Measurements from ENCODE around the gene SLC5A4. TPM values are rescaled to one million over a fixed set of nuclear protein-coding genes. Genes with fewer than 3 reads are reported as not detected.

SLC5A4 gene
- polyA plus RNA-seq, 1 donor (not counting 4 experiments of a cell fraction or from before 2014, with no cell fraction given): not detected

GRCh38 chr22:32202161-32202538 lies 53.0 kb downstream of the SLC5A4 start:
- Histone ChIP-seq H3K9me1 (ENCODE audit: control insufficient read depth, extremely low read depth, insufficient read depth, low read length) (no peaks in the 10 kb centered on the region), H2AFZ (ENCODE audit: control insufficient read depth, low read length) (no peak overlapping the region), H4K20me1 (ENCODE audit: control insufficient read depth, extremely low read depth, insufficient read depth, low read length) (no peaks in the 10 kb centered on the region), H3K4me2 (ENCODE audit: control insufficient read depth, extremely low read depth, insufficient read depth, low read depth, low read length) (no peak overlapping the region), H3K9ac (ENCODE audit: control insufficient read depth, extremely low read depth, insufficient read depth, low read length) (no peak overlapping the region), H3K27me3 (ENCODE audit: control insufficient read depth, extremely low read depth, insufficient read depth, low read length) (peaks cover 16% of the 10 kb centered on the region), H3K4me1 (ENCODE audit: control insufficient read depth, extremely low read depth, insufficient read depth, low read length) (no peaks in the 10 kb centered on the region), H3K27ac (ENCODE audit: control insufficient read depth, insufficient read depth, low read length) (no peak overlapping the region), H3K79me2 (ENCODE audit: control insufficient read depth, insufficient read depth, low read length) (no peaks in the 10 kb centered on the region), H3K36me3 (ENCODE audit: control insufficient read depth in 2 of 2, extremely low read depth in 1 of 2, insufficient read depth in 2 of 2, low read length in 2 of 2) (no peaks in the 10 kb centered on the region), H3K4me3 (ENCODE audit: control insufficient read depth in 2 of 3, extremely low read depth in 1 of 3, insufficient read depth in 2 of 3, low read depth in 1 of 3, low read length in 3 of 3) (no peak overlapping the region), H3K9me3 (ENCODE audit: control insufficient read depth, low read depth, low read length) (no peaks in the 10 kb centered on the region)
- no peak for TF ChIP-seq EZH2 (IDR thresholded peaks at IDR 0.05; ENCODE audit: low read length)
- dilution Hi-C loops (cut with MboI; ENCODE audit: extremely low pct_ligation_motif_present, low sequenced_read_pairs): no loop called here
- no peak for FAIRE-seq
- no peak for DNase-seq (ENCODE audit: low read depth, low spot score)

GRCh38 chr22:32200752-32201151 lies 54.4 kb downstream of the SLC5A4 start:
- peaks cover 16% of the 10 kb centered on the region for H3K27me3 ChIP-seq (ENCODE audit: control insufficient read depth, extremely low read depth, insufficient read depth, low read length)

More at GRCh38 chr22:32200752-32201151, 54.4 kb downstream of the SLC5A4 start:
- no peaks in the 10 kb centered on the region for H3K36me3 ChIP-seq (ENCODE audit: control insufficient read depth in 2 of 2, extremely low read depth in 1 of 2, insufficient read depth in 2 of 2, low read length in 2 of 2)
- H3K79me2 ChIP-seq (ENCODE audit: control insufficient read depth, insufficient read depth, low read length): no peaks in the 10 kb centered on the region
- no peak overlapping the region for H3K27ac ChIP-seq (ENCODE audit: control insufficient read depth, insufficient read depth, low read length)
- no peaks in the 10 kb centered on the region for H4K20me1 ChIP-seq (ENCODE audit: control insufficient read depth, extremely low read depth, insufficient read depth, low read length)
- H3K9me3 ChIP-seq (ENCODE audit: control insufficient read depth, low read depth, low read length): no peaks in the 10 kb centered on the region
- no peak for TF ChIP-seq CTCF (optimal IDR thresholded peaks at IDR 0.05 in 1 of 3, IDR thresholded peaks at IDR 0.05 in 1 of 3, conservative IDR thresholded peaks at IDR 0.05 in 1 of 3; ENCODE audit: extremely low read depth in 1 of 3, insufficient read depth in 2 of 3, low read length in 3 of 3)
- no peak overlapping the region for H3K4me2 ChIP-seq (ENCODE audit: control insufficient read depth, extremely low read depth, insufficient read depth, low read depth, low read length)
- dilution Hi-C loops (cut with MboI; ENCODE audit: extremely low pct_ligation_motif_present, low sequenced_read_pairs): no loop called here
- DNase-seq (ENCODE audit: low read depth, low spot score): no peak
- no peak for FAIRE-seq
- H3K9ac ChIP-seq (ENCODE audit: control insufficient read depth, extremely low read depth, insufficient read depth, low read length): no peak overlapping the region
- no peaks in the 10 kb centered on the region for H3K4me1 ChIP-seq (ENCODE audit: control insufficient read depth, extremely low read depth, insufficient read depth, low read length)
- no peaks in the 10 kb centered on the region for H3K9me1 ChIP-seq (ENCODE audit: control insufficient read depth, extremely low read depth, insufficient read depth, low read length)
- no peak overlapping the region for H3K4me3 ChIP-seq (ENCODE audit: control insufficient read depth in 2 of 3, extremely low read depth in 1 of 3, insufficient read depth in 2 of 3, low read depth in 1 of 3, low read length in 3 of 3)
- H2AFZ ChIP-seq (ENCODE audit: control insufficient read depth, low read length): no peak overlapping the region
